Cardiac fibroblast (primary cell): ENCODE data around the gene SNAI3.

Source experiments
- DNase-seq, 2 donors: peaks; one replicate each; pipeline versions ENCODE4 v3.0.0 to v3.0.0-alpha.2; 2010; ENCODE audit warnings: low read depth in 2 of 2
- H3K4me3 ChIP-seq, 2 donors: replicated peaks in 1 of 2; 1 replicate in 1 of 2; 2 replicates in 1 of 2; pipeline ENCODE4 v1.5.1; 2011; ENCODE audit warnings: low read depth in 2 of 2, low read length in 2 of 2, mild to moderate bottlenecking in 2 of 2, moderate library complexity in 1 of 2
- TF ChIP-seq, protein P1 (sequence below): IDR thresholded peaks from one replicate; pipeline ENCODE4 v1.5.1; 2011; ENCODE audit warnings: low read depth, mild to moderate bottlenecking, low read length, inconsistent platforms

The SNAI3 gene

DNA sequence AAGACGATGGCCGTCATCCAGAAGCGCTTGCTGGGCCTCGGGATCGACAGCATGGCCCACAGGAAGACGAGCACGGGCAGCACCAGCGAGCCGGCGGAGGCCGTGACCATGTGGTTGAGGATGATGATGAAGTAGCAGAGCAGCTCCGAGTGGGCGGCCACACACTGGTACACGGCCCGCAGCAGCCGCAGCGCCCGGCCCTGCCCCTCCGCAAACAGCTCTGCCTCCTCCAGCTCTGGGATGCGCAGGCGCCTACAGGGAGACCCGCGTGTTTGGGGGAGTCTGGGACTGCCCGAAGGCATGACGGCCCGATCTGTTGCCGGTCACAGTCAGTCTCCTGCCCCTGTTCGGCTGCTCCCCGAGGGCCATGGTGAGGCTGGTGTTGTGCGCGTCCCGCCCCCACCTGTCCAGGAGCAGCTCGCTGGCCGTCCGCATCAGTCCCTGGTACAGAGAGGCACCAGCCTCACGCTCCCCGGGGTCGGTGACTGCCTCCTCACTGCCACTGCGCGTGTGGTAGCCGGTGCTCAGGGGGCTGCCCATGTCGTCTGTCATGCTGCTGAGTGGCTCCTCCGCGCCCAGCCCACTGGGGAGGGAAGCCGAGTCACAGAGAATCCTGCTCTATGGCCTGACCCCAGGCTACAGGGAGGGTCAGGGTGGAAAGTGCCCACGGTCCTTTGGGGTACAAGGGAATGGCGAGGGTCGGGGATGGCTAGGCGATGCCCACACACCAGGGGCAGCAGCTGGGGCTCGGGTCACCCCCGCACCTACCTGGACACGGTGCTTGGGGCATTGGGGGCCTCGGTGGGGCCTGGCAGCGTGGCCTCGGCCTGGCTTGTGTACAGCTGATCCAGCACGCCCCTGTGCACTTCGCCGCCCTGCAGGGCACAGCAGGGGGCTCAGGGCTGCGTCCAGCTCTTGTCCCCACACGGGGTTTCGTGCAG, 35.8 kb upstream of the SNAI3 start:
- TF ChIP-seq, protein P1, sequence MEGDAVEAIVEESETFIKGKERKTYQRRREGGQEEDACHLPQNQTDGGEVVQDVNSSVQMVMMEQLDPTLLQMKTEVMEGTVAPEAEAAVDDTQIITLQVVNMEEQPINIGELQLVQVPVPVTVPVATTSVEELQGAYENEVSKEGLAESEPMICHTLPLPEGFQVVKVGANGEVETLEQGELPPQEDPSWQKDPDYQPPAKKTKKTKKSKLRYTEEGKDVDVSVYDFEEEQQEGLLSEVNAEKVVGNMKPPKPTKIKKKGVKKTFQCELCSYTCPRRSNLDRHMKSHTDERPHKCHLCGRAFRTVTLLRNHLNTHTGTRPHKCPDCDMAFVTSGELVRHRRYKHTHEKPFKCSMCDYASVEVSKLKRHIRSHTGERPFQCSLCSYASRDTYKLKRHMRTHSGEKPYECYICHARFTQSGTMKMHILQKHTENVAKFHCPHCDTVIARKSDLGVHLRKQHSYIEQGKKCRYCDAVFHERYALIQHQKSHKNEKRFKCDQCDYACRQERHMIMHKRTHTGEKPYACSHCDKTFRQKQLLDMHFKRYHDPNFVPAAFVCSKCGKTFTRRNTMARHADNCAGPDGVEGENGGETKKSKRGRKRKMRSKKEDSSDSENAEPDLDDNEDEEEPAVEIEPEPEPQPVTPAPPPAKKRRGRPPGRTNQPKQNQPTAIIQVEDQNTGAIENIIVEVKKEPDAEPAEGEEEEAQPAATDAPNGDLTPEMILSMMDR: no peak
- no peak overlapping the region for H3K4me3 ChIP-seq
- DNase-seq: no peak

GRCh38 chr16:88721236-88721635, 34.9 kb upstream of the SNAI3 start:
- no peak for DNase-seq
- no peak overlapping the region for H3K4me3 ChIP-seq
- TF ChIP-seq, protein P1: no peak

- no peak overlapping the region for H3K4me3 ChIP-seq
- TF ChIP-seq, protein P1: no peak
- no peak for DNase-seq
Observed at GRCh38 chr16:88720396-88720970, 34.2 kb upstream of the SNAI3 start.

GRCh38 chr16:88719933-88720296, 33.6 kb upstream of the SNAI3 start:
- TF ChIP-seq, protein P1: no peak
- no peak for DNase-seq
- H3K4me3 ChIP-seq: no peak overlapping the region

GRCh38 chr16:88719267-88719932, 33.1 kb upstream of the SNAI3 start:
- H3K4me3 ChIP-seq: no peak overlapping the region
- TF ChIP-seq, protein P1: no peak
- no peak for DNase-seq

DNA sequence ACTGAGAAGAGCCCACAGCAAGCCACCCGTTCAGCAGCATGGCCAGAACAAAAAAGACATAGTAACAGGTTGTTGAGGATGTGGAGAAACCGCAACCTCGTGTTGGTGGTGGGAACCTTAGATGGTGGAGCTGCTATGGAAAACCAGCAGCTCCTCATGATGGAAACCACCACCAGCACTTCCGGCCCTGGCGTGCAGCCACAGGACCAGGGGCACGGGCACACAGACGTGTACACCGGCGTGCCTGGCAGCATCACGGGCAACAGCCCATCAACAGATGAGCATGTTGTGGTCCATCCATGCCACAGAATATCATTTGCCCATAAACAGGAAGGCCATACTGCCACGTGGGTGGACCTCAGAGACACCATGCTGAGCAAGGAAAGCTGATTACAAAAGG, 31.9 kb upstream of the SNAI3 start:
- H3K4me3 ChIP-seq: no peak overlapping the region
- DNase-seq: no peak
- TF ChIP-seq, protein P1: no peak
